ENCODE results near the gene ZFAND3.

Gene ZFAND3

DNA sequence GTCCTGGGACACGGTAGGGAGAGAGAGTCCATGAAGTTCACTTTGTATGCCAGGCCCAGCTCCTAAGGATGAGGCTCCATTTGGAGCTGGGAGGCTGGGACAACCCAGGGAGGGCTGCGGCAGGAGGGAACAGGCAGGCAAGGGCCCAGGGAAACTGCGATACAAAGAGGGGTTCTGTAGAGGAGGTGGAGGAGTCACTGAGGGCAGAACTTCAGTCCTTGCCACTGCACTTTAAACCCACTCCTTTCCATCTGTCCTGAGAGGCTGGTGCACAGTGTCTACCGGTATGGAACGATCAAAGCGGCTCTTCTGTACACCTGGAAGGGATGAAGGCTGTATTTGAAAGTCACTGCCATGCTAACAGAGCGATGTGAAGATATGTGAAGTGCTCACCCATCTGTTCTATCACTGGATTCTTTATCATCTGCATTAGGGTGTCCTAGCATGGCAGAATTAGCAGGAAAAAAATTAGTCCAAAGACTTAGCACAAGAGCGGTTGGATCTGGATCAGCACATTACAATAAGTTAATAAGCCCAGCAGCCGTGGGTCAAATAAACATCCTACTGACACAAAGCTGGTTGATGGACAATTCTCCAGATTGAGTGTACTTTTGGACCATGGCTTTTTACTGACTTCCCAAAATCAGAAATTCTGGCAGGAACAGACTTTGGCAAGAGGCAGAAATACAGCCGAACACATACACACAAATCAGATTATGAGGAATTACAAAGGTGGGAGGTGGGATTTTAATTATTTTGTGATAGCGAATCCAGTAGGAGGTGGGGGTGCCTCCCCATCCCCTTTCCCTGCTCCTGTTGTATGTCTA, 20.9 kb upstream of the ZFAND3 start:
- no peak for DNase-seq

- DNase-seq = no peak
These were observed 20.3 kb upstream of the ZFAND3 start for GRCh38 chr6:37799263-37799644.

DNA sequence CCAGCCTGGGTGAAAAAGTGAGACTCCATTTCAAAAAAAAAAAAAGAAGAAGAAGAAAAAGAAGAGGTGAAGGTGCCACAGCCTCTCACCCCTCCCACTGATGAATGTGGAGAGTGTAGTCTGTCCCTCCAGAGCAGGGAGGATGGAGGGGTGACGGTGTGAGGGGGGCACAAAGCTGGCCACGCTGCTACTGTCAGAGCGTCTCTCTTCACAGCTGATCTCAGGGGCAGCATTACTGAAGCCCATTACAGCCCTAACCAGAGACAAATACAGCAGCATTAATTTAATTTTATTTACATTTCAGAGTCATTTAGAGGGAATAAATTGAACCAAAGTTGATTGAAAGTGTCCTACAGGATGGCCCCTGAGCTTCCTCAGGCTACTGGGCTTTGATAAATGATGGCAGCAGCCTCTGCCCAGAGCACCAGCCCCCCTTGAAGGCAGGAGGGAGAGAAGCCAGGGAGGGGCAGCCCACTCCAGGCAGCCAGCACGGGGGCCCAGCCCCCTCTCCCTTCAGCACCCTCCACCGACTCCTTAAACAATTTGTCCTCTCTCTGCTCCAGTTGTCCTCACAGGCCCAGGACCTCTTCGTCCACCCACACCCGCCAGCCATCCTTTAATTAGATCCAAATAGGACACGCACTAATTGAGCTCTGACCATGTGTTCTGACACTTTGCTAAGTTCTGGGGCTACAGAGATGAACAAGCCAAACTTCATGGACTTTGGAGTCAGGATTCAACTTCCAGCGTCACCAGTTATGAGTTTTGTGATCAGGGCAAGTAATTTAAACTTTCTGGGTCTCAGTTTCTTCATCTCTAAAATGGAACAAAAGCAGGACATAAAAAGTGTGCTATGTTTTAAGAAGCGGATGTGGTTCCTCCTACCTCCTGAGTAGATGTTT, 18.6 kb upstream of the ZFAND3 start:
- DNase-seq = no peak

- DNase-seq = no peak
These were observed 18.0 kb upstream of the ZFAND3 start for GRCh38 chr6:37801605-37801940.

- DNase-seq = no peak
These were observed 16.7 kb upstream of the ZFAND3 start for GRCh38 chr6:37802810-37803209.

DNA sequence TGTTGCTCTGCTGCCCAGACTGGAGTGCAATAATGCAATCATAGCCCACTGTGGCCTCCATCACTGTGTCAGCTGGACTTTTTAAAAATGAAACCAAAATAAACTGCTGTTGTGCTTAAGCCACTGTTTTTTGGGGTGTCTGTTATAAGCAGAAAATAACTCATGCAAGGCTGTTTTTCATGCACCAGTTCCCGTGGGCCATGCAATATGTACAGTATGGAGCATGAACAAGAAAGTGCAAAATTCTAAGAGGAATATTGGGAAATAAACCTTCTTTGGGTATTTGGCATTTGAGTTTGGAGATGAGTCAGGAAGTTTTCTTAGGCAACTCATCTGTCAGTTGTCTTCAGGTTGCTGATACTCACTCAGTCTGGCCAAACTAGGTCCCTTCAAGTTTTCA, 14.9 kb upstream of the ZFAND3 start:
- no peak for DNase-seq

DNA sequence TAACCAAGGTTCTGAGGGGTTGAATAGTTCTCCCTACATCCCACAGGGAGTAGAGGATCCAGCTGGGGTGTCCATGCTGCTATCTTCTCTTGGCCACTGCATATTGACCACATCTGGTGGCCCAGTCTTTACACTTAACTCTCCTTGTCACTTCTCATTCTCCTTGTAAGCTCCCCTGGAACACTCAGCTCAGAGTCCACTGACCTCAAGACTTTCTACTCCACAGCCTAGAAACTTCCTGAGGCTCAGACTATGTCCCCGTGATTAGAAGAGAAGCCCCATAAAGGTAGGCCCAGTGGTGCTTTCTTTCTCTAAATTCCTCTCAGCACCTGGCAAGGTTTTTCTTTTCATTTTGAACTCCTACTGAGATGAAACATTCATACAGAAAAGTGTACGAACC, 13.3 kb upstream of the ZFAND3 start:
- no peak for DNase-seq

GRCh38 chr6:37807656-37808055, 11.9 kb upstream of the ZFAND3 start:
- DNase-seq = no peak

DNA sequence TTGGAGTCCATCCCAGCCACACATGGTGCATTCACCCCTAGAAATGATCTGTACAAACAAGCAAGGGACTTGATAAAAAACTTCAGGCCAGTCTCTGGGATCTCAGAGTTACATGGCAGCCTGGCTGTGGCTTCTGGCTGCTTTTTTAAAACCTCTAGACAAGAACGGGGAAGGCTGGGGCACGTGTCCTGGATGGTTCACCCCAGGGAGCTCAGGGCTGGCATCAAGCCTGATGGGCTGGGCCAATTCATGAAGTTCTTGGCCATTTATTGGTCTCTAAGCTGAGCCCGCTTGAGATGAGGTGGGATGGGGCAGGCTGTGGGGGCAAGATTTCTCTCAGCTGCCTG, 10.4 kb upstream of the ZFAND3 start:
- no peak for DNase-seq

DNA sequence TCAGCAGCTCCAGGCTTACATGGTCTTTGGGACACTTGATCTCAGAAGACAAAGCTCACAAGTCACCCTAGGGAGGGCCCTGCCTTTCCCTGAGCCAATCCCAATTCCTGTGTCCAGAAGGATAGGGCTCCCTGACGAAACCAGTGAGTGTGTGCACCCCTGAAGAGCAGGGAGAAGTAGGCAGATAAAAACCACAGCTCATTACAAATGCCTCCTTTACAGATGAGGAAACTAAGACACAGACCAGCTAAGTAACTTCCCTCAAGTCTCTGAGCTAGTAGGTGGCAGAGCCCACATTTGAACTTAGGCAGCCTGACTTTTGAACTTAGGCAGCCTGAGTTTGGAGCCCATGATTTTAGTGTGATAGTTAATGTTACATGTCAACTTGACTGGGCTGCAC, 6.7 kb upstream of the ZFAND3 start:
- no peak for DNase-seq

GRCh38 chr6:37814374-37814773, 5.2 kb upstream of the ZFAND3 start:
- DNase-seq = no peak

DNA sequence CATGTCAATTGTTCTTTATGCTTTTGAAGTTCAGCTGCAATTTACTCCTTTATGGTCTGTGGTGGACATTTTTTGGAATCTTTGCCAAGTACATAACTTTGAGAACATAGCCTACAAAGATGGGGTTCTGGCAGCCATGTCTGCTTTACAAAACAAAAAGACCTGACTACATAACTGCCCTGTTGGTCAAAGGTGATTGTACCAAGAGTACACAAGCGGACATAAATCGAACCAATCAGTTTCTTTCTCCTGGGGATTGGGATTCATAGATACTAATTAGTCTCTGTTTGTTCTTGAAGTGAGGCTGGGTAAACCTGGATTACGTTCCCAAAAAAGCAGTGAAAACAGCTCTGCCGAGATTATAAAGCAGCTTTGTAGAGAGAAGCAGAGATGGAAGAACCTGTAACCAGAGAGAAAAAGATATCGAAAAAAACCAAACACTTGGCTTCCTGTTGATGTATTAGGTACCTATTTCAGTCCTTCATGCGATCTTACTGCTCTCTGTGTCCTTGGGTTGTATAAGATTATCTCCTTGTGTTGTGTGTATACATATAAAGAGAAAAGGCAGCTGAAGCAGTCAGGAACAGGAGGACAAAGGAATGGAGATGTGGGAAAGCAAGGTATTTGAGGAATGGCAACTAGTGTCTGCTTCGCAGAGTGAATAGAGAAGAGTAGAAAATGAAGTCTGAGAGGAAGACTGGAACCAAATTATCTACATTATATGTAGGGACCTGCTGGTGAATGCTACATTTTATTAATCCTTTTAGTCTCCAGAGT, 2.7 kb upstream of the ZFAND3 start:
- no peak for DNase-seq

GRCh38 chr6:37818536-37819176, 871 bp upstream of the ZFAND3 start:
- DNase-seq = peak; percentile 83 to 92 (median 88)

GRCh38 chr6:37819802-37820717, 533 bp downstream of the ZFAND3 start:
- DNase-seq = no peak

- no peak for DNase-seq
These were observed 1.2 kb downstream of the ZFAND3 start for GRCh38 chr6:37820718-37821079.

DNA sequence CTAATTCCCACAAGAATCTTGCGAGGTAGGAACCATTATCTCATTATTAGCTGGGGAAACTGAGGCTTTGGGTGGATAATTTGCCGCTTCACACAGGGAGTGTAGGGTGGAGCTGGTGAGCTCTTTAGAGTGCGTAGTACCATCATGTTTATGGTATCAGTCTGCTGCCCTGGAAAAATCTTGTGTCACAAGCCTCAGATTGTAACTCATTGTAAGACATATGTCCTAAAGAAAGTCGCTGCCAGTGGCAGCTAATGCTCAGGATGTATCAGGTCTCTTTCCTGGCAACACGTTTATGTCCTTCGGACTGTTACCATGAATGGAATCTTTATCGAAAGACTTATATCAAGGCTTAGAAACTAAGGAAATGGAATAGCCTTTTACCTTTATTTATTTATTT, 1.9 kb downstream of the ZFAND3 start:
- no peak for DNase-seq

GRCh38 chr6:37822851-37823682, 3.5 kb downstream of the ZFAND3 start:
- DNase-seq = no peak

- DNase-seq = no peak
These were observed 4.6 kb downstream of the ZFAND3 start for GRCh38 chr6:37824170-37824569.

DNA sequence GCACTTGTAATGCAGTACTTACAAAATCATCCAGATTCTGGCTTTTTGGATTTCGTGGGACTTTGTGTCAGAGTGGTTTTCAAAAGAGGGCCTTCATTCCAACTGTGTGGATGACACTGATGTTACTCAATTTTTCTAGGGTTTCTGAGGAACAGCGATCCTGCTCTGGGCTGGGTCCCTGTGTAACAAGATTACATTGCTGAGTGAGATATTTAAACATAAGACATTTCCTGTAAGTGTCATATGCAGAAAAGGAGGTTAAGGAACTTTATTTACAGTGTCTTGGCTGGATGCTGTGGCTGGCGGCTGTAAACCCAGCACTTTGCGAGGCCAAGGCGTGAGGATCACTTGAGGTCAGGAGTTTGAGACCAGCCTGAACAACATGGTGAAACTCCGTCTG, 6.7 kb downstream of the ZFAND3 start:
- no peak for DNase-seq

GRCh38 chr6:37826993-37827392, 7.5 kb downstream of the ZFAND3 start:
- no peak for DNase-seq
